ENCODE measurements around the gene TEAD3.
"Not testable (repeated sequence)": the region's sequence is repeated elsewhere in the genome, so short reads cannot be mapped to it uniquely, and the experiment has no call there.

The TEAD3 gene

DNA sequence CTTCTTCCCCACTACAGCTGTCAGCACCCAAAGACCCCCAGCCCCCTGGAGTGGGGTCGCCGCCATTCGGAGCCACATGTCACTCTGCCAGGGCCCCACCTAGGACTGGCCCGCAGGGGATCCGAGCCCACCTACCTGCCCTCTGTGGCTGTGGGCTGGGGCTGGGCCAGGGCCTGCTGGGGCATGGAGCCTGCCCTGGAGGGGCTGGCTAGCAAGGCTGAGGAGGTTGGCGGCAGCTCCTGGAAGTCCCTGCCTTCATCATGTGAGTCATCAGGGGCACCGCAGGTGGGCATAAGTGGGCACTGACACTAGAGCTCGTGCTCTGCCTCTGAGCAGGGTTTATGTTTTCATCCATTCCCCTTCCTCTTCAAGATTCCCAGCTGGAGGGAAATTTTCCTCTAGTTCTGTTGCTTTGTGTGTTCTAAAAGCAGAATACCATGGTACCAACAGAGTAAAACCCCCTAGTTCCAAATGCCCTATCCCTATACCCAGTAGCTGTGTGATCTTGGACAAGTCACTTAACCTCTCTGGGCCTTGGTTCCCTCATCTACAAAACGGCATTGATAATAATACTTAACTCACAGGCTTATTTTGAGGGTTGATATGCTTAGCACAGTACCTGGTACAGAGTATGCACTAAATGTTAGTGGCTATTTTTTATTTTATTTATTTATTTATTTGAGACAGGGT, 53.4 kb downstream of the TEAD3 start:
- Histone ChIP-seq H3K4me1 (ENCODE audit: control insufficient read depth, insufficient read depth, low read length) (no peaks in the 10 kb centered on the region), H3K27ac (ENCODE audit: low read depth, low read length) (no peak overlapping the region), H3K9me3 (ENCODE audit: control insufficient read depth, insufficient read depth, low read depth, low read length) (no peaks in the 10 kb centered on the region), H3K27me3 (ENCODE audit: control insufficient read depth, insufficient read depth, low read length) (no peaks in the 10 kb centered on the region), H3K9ac (ENCODE audit: low read length) (no peak overlapping the region), H3K36me3 (ENCODE audit: control insufficient read depth, insufficient read depth, low read length) (no peaks in the 10 kb centered on the region), H3K4me3 (ENCODE audit: low read depth, low read length) (no peak overlapping the region)

DNA sequence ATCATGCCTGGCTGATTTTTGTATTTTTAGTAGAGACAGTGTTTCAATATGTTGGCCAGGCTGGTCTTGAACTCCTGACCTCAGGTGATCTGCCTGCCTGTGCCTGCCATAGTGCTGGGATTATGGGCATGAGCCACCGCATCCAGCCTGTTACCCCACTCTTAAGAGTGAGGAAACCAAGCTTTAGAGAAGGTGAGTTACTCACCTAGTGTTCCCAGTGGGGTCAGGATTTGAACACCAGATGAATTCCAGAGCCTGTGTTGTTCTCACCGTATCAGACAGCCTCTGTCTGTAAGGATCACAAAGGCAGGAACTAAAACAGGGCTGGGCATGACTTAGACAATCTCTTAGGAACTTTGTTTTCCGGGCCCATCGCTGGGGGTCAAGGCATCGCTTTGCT, 54.2 kb downstream of the TEAD3 start:
- no peaks in the 10 kb centered on the region for H3K9me3 ChIP-seq (ENCODE audit: control insufficient read depth, insufficient read depth, low read depth, low read length)
- no peak overlapping the region for H3K27ac ChIP-seq (ENCODE audit: low read depth, low read length)
- no peaks in the 10 kb centered on the region for H3K27me3 ChIP-seq (ENCODE audit: control insufficient read depth, insufficient read depth, low read length)
- H3K4me1 ChIP-seq (ENCODE audit: control insufficient read depth, insufficient read depth, low read length) = no peaks in the 10 kb centered on the region
- H3K4me3 ChIP-seq (ENCODE audit: low read depth, low read length) = no peak overlapping the region
- H3K9ac ChIP-seq (ENCODE audit: low read length) = no peak overlapping the region
- H3K36me3 ChIP-seq (ENCODE audit: control insufficient read depth, insufficient read depth, low read length) = no peaks in the 10 kb centered on the region

DNA sequence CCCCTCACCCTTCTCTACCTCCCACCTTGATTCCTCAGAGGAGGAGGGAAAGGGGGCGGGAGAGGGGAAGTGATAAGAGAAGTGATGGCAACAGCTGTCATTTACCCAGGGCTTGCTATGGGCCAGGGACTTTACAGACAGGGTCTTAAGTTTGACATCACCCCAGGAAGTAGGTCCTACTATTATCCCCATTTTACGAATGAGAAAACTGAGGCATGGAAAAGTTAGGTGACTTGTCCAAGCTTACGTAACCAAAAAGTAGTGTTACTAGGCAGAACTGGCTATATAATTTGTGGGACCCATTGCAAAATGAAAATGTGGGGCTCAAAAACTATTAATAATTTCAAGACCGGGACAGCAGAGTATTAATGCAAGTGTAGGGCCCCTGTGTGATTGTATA, 55.2 kb downstream of the TEAD3 start:
- no peak overlapping the region for H3K4me3 ChIP-seq (ENCODE audit: low read depth, low read length)
- no peak overlapping the region for H3K9ac ChIP-seq (ENCODE audit: low read length)
- no peaks in the 10 kb centered on the region for H3K9me3 ChIP-seq (ENCODE audit: control insufficient read depth, insufficient read depth, low read depth, low read length)
- no peak overlapping the region for H3K27ac ChIP-seq (ENCODE audit: low read depth, low read length)
- H3K36me3 ChIP-seq (ENCODE audit: control insufficient read depth, insufficient read depth, low read length) = no peaks in the 10 kb centered on the region
- no peaks in the 10 kb centered on the region for H3K27me3 ChIP-seq (ENCODE audit: control insufficient read depth, insufficient read depth, low read length)
- H3K4me1 ChIP-seq (ENCODE audit: control insufficient read depth, insufficient read depth, low read length) = peaks cover 2% of the 10 kb centered on the region; the same call in 1 of the 2 replicates

DNA sequence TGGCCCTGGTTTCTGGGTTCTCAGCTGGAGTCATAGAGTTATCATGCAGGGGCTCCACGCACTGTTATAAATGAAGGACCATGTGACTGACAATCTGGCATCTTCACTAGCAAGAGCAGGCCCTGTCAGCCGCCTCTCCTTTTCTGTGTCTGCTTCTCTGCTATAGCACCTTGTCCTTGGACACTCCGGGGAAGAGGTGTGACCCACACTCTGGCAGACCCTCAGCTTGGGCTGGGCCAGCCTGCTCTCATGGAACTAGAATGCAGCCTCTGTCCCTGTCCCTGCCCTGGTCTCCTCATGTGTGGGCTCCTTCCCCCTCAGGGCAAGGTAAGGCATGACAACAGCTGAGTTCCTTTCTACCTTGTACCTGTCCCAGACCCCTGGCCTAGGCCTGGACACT, 55.7 kb downstream of the TEAD3 start:
- no peaks in the 10 kb centered on the region for H3K27me3 ChIP-seq (ENCODE audit: control insufficient read depth, insufficient read depth, low read length)
- H3K9me3 ChIP-seq (ENCODE audit: control insufficient read depth, insufficient read depth, low read depth, low read length) = no peaks in the 10 kb centered on the region
- H3K4me3 ChIP-seq (ENCODE audit: low read depth, low read length) = no peak overlapping the region
- peaks cover 6% of the 10 kb centered on the region; the same call in 1 of the 2 replicates for H3K4me1 ChIP-seq (ENCODE audit: control insufficient read depth, insufficient read depth, low read length)
- no peaks in the 10 kb centered on the region for H3K36me3 ChIP-seq (ENCODE audit: control insufficient read depth, insufficient read depth, low read length)
- no peak overlapping the region for H3K27ac ChIP-seq (ENCODE audit: low read depth, low read length)
- H3K9ac ChIP-seq (ENCODE audit: low read length) = no peak overlapping the region

DNA sequence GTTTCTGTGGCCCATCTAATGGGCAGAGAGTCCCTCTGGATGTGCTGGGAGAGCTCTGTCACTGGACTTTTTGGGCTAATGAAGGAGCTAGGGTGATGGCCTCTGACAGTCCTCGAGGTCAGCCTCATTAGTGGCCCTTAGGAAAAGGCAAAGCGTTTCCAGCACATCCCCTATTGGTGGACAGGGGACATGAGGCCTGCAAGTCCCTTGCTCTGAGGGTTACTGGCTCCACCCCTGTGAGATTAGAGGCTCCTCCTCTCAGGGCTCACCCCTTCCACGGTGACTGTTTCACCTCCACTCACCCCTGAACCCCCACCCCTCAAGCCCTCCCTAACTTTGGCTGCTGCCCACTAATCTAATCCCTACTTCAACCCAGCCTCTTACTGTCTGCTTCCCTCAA, 57.6 kb downstream of the TEAD3 start:
- Histone ChIP-seq H3K9me3 (ENCODE audit: control insufficient read depth, insufficient read depth, low read depth, low read length) (no peaks in the 10 kb centered on the region), H3K27ac (ENCODE audit: low read depth, low read length) (no peak overlapping the region), H3K36me3 (ENCODE audit: control insufficient read depth, insufficient read depth, low read length) (no peaks in the 10 kb centered on the region), H3K9ac (ENCODE audit: low read length) (no peak overlapping the region), H3K4me1 (ENCODE audit: control insufficient read depth, insufficient read depth, low read length) (peaks cover 10% of the 10 kb centered on the region; the same call in 1 of the 2 replicates), H3K27me3 (ENCODE audit: control insufficient read depth, insufficient read depth, low read length) (no peaks in the 10 kb centered on the region), H3K4me3 (ENCODE audit: low read depth, low read length) (no peak overlapping the region)

DNA sequence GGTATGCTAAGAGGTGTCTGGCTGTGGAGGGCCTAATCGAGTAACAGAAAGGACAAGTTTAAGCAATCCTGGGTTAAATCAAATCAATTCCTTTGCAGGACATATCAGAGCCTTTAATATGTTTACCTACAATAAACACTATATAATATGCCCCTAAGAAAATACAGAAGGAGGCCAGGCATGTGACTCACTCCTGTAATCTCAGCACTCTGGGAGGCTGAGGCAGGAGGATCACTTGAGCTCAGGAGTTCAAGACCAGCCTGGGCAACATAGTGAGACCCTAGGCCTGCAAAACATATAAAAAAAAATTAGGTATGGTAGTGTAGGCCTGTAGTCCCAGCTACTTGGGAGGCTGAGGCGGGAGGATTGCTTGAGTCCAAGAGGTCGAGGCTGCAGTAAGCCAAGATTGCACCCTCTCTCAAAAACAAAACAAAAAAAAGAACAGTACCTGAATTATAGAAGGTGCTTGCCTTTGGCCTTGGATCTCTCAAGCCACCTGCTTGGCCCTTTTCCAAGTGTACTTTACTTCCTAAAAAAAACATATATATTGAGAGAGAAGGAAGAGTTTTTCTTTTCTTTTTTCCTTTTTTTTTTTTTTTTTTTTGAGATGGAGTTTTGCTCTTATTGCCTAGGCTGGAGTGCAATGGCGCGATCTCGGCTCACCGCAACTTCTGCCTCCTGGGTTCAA, 58.4 kb downstream of the TEAD3 start:
- H3K9me3 ChIP-seq (ENCODE audit: control insufficient read depth, insufficient read depth, low read depth, low read length); H3K27me3 ChIP-seq (ENCODE audit: control insufficient read depth, insufficient read depth, low read length); H3K9ac ChIP-seq (ENCODE audit: low read length); H3K27ac ChIP-seq (ENCODE audit: low read depth, low read length); H3K4me3 ChIP-seq (ENCODE audit: low read depth, low read length); H3K36me3 ChIP-seq (ENCODE audit: control insufficient read depth, insufficient read depth, low read length): not testable (repeated sequence)
- H3K4me1 ChIP-seq (ENCODE audit: control insufficient read depth, insufficient read depth, low read length) = peaks cover 10% of the 10 kb centered on the region; the same call in 1 of the 2 replicates

DNA sequence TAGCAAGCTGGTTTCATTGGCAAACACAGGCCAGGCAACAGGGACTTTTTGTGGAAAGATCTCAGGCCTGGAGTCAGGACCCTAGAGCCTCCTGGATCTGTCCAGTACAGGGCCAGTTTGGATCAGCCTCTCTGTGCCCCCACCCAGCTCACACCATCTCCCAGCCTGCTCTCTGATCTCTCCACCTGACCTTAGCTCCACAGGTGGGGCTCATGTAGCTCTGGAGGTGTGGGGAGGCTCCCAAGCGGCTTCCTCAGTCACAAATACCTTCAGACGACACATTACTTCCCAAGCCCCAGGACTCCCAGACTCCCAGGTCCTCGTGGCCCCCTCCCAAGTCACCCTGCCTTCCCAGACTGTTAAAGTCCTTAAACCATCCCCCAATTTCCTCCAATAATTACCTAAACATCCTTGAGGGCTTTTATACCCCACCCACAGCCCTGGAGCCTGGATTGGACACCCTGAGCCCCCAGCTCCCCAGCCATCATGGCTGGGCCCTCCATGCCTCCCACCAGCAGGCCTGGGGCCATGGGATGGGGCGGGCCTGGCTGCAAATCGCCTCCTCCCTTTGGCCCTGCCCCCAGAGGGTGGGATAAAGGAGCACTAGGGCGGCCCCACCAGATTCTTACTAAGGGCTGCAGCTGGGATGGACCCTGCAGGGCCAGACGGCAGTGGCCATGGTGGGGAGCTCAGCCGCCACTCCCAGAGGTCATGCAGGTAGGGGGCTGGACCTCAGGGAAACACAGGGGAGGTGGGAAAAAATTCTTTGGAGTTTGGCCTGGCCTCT, 60.6 kb downstream of the TEAD3 start:
- H3K9ac ChIP-seq (ENCODE audit: low read length) = no peak overlapping the region
- no peaks in the 10 kb centered on the region for H3K27me3 ChIP-seq (ENCODE audit: control insufficient read depth, insufficient read depth, low read length)
- peaks cover 10% of the 10 kb centered on the region; the same call in 1 of the 2 replicates for H3K4me1 ChIP-seq (ENCODE audit: control insufficient read depth, insufficient read depth, low read length)
- no peak overlapping the region for H3K4me3 ChIP-seq (ENCODE audit: low read depth, low read length)
- H3K36me3 ChIP-seq (ENCODE audit: control insufficient read depth, insufficient read depth, low read length) = no peaks in the 10 kb centered on the region
- H3K9me3 ChIP-seq (ENCODE audit: control insufficient read depth, insufficient read depth, low read depth, low read length) = no peaks in the 10 kb centered on the region
- H3K27ac ChIP-seq (ENCODE audit: low read depth, low read length) = no peak overlapping the region

DNA sequence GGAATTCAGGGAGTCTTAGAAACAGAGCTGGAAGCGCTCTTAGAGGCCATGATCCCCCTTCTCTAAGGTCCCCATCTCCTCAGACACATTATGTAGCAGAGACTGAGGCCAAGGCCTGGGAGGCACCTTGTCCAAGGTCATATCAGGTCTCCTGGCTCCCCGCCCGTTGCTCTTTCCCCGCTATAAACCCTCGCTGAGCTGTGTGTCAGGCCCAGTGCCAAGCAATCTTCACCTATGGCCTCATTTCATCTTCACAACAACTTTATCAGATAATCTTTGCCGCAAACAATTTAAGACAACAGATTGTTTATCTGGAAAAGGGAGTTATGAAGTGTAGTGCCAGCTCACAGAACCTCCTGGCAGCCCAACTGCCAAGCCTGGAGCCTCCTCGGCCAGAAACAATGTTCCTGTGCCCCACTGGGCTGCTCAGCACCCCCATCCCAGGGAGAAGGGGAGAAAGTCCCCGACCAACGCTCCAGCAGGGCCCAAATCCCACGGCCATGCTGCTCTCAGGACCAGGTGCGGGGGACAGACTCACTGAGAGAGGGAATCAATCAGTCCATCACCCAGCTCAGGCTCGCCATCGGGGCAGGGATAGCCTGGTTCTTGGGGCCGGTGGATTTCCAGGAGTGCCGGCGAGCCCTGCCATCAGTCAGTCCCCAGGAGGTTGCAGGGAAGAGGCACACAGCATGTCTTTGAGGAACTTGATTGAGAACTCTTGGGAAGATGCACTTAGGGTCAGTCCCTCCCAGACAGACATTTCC, 61.6 kb downstream of the TEAD3 start:
- no peaks in the 10 kb centered on the region for H3K36me3 ChIP-seq (ENCODE audit: control insufficient read depth, insufficient read depth, low read length)
- H3K9ac ChIP-seq (ENCODE audit: low read length) = no peak overlapping the region
- peaks cover 10% of the 10 kb centered on the region; the same call in 1 of the 2 replicates for H3K4me1 ChIP-seq (ENCODE audit: control insufficient read depth, insufficient read depth, low read length)
- H3K27me3 ChIP-seq (ENCODE audit: control insufficient read depth, insufficient read depth, low read length) = no peaks in the 10 kb centered on the region
- no peak overlapping the region for H3K27ac ChIP-seq (ENCODE audit: low read depth, low read length)
- 0 out of 2 replicates have a peak, but pooled peaks cover 1% of the 10 kb centered on the region for H3K9me3 ChIP-seq (ENCODE audit: control insufficient read depth, insufficient read depth, low read depth, low read length)
- H3K4me3 ChIP-seq (ENCODE audit: low read depth, low read length) = no peak overlapping the region

DNA sequence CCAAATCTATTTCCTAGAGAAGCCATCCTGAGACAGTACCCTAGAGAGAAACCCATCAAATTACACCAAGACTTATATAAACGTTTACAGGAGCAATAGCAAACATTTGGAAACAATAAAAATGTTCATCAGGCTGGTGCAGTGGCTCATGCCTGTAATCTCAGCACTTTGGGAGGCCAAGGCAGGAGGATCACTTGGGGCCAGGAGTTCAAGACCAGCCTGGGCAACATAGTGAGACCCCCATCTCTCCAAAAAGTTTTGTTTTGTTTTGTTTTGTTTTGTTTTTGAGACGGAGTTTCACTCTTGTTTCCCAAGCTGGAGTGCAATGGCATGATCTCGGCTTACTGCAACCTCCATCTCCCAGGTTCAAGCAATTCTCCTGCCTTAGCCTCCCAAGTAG, 64.2 kb downstream of the TEAD3 start:
- H3K27ac ChIP-seq (ENCODE audit: low read depth, low read length); H3K36me3 ChIP-seq (ENCODE audit: control insufficient read depth, insufficient read depth, low read length); H3K27me3 ChIP-seq (ENCODE audit: control insufficient read depth, insufficient read depth, low read length); H3K4me3 ChIP-seq (ENCODE audit: low read depth, low read length); H3K9ac ChIP-seq (ENCODE audit: low read length): not testable (repeated sequence)
- H3K9me3 ChIP-seq (ENCODE audit: control insufficient read depth, insufficient read depth, low read depth, low read length) = peaks cover 18% of the 10 kb centered on the region
- peaks cover 17% of the 10 kb centered on the region for H3K4me1 ChIP-seq (ENCODE audit: control insufficient read depth, insufficient read depth, low read length)

DNA sequence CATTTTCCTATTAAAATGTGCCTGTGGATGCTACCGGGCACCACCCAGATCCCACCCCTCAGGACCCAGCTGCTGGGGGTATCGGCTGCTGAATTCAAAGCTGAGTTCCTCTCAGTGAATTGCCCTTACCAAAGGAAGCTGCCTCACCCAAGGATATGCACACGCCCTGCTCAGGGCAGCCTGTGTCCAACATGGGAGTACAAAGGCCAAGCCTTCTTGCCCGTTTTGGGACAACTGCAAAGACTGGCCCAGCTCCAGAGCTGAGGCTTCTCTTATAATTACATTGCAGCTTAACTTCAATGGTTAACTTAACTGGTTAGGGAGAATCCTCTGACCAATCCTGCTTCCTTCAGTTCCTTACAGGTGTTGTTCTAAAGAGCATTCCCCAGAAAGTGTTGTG, 64.6 kb downstream of the TEAD3 start:
- Histone ChIP-seq H3K9me3 (ENCODE audit: control insufficient read depth, insufficient read depth, low read depth, low read length) (peaks cover 18% of the 10 kb centered on the region), H3K27me3 (ENCODE audit: control insufficient read depth, insufficient read depth, low read length) (no peaks in the 10 kb centered on the region), H3K4me3 (ENCODE audit: low read depth, low read length) (no peak overlapping the region), H3K9ac (ENCODE audit: low read length) (no peak overlapping the region), H3K27ac (ENCODE audit: low read depth, low read length) (no peak overlapping the region), H3K36me3 (ENCODE audit: control insufficient read depth, insufficient read depth, low read length) (no peaks in the 10 kb centered on the region), H3K4me1 (ENCODE audit: control insufficient read depth, insufficient read depth, low read length) (peaks cover 20% of the 10 kb centered on the region)

Data from HUES6 (cell line).